Stimulated activated CD4-positive, alpha-beta T cell treated with anti-CD3 and anti-CD28 coated beads, Interleukin-1b, Interleukin-23, amount 100 ng/mL, for 48 hours (primary cell): ENCODE measurements around the gene DNAJC19.

Experiments
- DNase-seq: peaks from one replicate; pipeline ENCODE4 v3.0.0-alpha.2; 2020

DNAJC19 gene

GRCh38 chr3:180959691-180960090 lies 29.8 kb downstream of the DNAJC19 start:
- DNase-seq: no peak

DNA sequence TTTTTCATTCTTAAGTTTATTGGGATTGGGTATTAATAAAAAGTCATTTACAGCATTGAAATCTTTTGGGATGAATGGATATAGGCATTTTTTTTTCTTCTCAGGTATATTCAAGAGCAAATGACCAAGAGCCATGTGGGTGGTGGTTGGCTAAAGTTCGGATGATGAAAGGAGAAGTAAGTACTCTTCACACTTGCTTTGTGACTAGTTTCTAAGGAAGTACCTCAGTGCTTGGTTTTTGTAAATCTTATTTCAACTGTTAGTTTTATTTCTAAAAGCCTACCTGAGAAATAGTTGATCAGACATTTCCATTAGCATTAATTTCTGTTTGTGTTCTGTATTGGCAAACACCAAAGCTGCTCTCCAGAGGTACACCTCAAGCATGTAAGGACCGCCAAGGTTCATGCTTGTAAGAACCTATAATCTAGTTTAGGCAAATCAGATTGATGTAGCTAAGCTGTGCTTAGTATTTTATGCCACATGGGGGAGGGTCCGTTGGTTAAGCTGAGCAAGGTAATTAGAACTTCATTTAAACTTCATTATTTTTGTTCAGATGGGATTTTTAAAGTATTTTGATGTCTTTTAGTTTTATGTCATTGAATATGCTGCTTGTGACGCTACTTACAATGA lies 41.7 kb downstream of the DNAJC19 start:
- DNase-seq: no peak

- DNase-seq: no peak
These were observed 48.7 kb downstream of the DNAJC19 start for GRCh38 chr3:180940826-180941225.

DNA sequence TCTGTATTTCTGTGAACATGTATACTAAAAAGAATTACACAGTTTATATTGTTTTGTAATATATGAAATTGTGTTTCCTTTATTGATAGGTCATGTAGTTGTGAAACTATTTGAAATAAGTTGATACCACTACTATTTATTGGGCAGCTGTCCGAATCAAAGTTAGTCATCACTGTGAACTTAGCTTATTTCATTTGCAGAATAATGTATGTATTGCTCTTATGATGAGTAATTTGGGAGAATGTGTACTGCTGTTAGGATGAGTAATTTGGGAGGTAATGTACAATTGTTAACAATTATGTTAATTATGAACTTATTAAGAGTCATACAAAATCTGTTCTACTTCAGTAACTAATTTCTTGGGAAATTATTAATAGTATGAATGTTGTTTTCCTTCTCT lies 54.9 kb downstream of the DNAJC19 start:
- DNase-seq: no peak
